OCI-M2 (cell line): ENCODE data around the gene LOXL1.

Experiments used
- DNase-seq: peaks from one replicate; lab custom pipeline; 2025; ENCODE audit not compliant: unreplicated experiment; lab: John Stamatoyannopoulos, UW

The LOXL1 gene, protein sequence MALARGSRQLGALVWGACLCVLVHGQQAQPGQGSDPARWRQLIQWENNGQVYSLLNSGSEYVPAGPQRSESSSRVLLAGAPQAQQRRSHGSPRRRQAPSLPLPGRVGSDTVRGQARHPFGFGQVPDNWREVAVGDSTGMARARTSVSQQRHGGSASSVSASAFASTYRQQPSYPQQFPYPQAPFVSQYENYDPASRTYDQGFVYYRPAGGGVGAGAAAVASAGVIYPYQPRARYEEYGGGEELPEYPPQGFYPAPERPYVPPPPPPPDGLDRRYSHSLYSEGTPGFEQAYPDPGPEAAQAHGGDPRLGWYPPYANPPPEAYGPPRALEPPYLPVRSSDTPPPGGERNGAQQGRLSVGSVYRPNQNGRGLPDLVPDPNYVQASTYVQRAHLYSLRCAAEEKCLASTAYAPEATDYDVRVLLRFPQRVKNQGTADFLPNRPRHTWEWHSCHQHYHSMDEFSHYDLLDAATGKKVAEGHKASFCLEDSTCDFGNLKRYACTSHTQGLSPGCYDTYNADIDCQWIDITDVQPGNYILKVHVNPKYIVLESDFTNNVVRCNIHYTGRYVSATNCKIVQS

GRCh38 chr15:73926219-73927002, at the start of gene LOXL1:
LOXL1 (plus strand) TSS chr15:73926462; CDS start chr15:73926784, 322 bp downstream.
- DNase-seq: no peak

- no peak for DNase-seq
Measured at GRCh38 chr15:73879426-73879825, 46.8 kb upstream of the LOXL1 start.

DNA sequence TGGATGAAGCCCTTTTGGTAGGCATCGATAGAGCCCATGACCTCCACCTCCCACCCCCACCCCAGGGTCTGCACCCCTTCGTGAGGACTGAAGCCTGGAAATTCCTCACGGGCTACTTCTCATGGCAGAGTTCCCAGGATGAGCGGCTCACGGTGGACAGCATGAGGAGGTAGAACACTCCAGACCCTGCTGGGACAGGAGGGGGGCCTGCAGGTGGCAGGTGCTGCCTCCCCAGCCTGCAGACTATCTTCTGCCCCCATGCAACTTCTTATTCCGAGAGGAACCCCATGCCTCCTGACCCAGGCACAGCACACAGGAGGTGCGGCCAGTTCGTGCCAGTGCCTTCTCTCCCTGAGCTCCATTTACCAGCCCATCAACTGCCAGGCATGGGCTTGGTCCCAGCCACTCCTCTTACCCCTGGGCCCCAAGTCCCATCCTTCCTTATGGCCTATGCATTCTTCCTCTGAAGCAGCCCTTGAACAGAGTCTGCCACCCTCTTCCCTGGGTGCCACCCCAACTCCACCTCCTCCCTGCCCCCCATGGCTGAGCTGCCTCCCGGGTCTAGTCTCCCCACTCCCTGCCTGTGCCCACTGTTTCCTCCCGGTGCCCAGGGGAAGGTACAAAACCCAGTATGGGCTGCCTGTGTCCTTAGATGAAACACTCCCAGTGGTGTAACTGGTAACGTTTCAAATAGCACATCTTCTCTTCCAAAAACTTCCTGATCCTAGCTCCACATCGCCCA, 44.5 kb upstream of the LOXL1 start:
- no peak for DNase-seq

DNA sequence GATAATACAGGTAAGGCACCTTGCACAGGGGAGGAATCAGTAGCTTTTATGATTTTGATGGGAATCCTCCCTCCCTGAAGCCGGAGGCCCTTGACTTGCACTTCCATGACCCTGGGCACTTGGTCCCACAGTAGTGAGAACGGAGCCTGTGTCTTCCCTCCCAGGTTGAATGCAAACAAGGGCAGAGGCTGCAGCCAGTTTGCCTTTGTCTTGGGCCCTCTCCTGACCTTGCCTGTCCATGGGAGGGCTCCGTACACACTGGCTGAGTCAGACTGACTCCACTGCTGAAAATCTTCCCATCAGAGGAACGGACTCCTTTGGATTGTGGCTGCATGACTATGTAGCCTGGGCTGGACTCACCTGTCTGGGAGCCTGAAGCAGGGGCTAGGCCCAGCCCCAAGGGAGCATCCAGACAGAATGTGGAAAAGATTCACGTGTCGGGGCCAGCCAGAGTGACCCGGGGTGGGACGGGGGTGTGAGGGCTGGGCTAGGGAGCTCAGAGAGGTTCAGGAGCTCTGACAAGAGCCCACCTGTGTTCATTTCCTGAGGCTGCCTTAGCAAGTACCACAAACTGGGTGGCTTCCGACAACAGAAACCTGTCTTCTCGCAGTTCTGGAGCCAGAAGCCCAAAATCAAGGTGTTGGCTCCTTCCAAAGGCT, 43.4 kb upstream of the LOXL1 start:
- no peak for DNase-seq

- no peak for DNase-seq
Measured at GRCh38 chr15:73884159-73884558, 42.1 kb upstream of the LOXL1 start.

DNA sequence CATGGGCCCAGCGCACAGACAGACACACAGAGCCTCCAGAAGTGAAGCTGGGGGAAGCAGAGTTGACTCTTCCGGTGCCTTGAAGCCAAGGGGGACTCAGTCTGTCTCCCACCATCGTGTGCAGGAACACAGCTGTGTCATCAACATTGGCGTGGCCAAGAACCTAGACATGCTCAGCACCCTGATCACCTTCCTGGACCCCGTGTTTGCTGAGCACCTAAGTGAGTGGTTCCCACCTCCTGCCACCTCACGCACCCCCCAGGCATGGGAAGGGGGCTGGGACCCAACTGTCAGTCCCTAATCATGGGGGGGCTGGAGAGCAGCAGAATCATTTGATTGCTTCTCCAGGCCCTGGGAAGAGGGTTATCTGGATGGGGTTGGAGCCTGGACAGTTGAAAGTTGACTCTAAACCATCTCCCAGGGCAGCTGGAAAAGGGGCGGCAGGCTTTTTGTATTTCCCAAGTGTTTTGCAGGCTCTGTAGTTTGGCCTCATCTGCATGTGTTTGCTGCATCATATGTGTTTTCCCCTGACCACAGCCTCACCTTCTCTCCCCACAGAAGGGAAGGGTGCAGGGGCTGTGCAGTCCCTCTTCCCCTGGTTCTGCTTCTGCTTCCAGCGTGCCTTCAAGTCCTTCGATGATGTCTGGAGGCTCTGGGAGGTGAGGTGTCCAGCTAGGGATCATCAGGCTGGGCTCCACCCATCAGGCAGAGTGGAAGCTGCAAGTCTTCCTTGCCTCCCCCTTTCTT, 40.1 kb upstream of the LOXL1 start:
- no peak for DNase-seq

DNA sequence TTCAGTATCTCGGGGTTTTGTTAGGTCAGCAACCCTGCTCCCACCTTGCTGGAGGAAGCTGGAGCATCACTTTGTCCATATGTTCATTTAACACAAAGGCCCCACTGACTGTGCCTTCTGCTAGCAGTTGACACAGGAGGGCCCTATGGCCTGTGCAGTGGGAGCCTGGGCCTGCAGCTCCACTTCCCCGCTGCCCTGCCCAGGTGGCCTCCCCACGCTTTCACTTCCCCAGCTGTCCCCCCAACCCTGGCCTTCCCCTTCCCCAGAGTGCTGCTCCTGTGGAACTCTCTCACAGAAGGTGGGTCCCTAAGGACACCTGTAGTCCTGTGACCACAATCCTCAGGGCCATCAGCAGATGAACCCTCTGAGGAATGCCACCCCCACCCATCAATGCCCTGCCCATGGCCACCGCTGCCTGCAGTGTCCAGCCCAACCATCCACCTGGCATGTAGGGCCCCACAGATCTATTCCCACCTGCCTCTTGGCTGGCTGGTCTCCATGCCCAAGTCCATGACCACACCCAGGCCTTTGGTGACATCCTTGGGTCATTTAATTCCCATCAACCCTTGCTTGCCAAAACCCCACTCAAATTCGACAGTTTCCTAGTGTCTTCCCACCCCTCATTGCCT, 39.4 kb upstream of the LOXL1 start:
- no peak for DNase-seq

- DNase-seq: no peak
Measured at GRCh38 chr15:73887481-73887880, 38.8 kb upstream of the LOXL1 start.

- DNase-seq: no peak
Measured at GRCh38 chr15:73888224-73889041, 37.8 kb upstream of the LOXL1 start.

- no peak for DNase-seq
Measured at GRCh38 chr15:73889053-73889761, 37.1 kb upstream of the LOXL1 start.

DNA sequence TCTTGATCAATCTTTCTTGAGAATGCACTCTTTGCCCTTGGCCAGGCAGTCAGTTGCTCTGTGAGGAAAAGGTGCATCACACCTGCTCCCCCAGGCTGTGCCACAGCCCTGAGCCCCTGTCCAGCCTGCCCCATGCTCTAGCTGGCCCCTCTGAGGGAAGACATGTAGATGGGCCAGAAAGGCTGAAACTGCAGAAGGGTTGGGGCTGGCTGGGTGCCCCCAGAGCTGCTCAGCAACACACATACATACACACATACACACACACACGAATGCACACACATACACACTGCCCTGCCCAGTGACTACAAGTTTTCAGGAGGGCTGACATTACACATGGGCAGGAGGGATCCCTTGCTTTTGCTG, 36.5 kb upstream of the LOXL1 start:
- no peak for DNase-seq

- no peak for DNase-seq
Measured at GRCh38 chr15:73891328-73892315, 34.6 kb upstream of the LOXL1 start.

- DNase-seq: no peak
Measured at GRCh38 chr15:73892446-73893226, 33.6 kb upstream of the LOXL1 start.

- no peak for DNase-seq
Measured at GRCh38 chr15:73894133-73894814, 32.0 kb upstream of the LOXL1 start.

GRCh38 chr15:73897441-73898261, 28.6 kb upstream of the LOXL1 start:
- DNase-seq: no peak
